GM12878 (cell line): ENCODE results near the gene SCRN3. TPM values are rescaled to one million over a fixed set of nuclear protein-coding genes. Genes with fewer than 3 reads are reported as not detected.

ENCODE experiments used
- BACH1 ChIP-seq: fragments of 450-650 bp; IDR thresholded peaks from 2 replicates; pipeline ENCODE4 v1.6.1; 2017; ENCODE audit warnings: mild to moderate bottlenecking, borderline replicate concordance
- CBX3 ChIP-seq: fragments of 200-600 bp; sonication (generic); IDR thresholded peaks from 2 replicates; pipeline ENCODE4 v1.6.1; 2016; ENCODE audit warnings: low read depth, borderline replicate concordance
- CBX5 ChIP-seq: sonication (generic); IDR thresholded peaks from 2 replicates; pipeline ENCODE4 v1.6.1; 2016; ENCODE audit warnings: low read depth, moderate library complexity, mild to moderate bottlenecking, inconsistent platforms
- CREM ChIP-seq: IDR thresholded peaks from 2 replicates; pipeline ENCODE4 v1.6.1; 2014; ENCODE audit warnings: antibody characterized with exemption, low read depth
- FOS ChIP-seq: IDR thresholded peaks from 3 replicates; pipeline ENCODE4 v1.6.1; 2011; ENCODE audit warnings: borderline replicate concordance; ENCODE audit not compliant: insufficient read length; ENCODE audit errors: extremely low read depth
- HDAC2 ChIP-seq: fragments of 200-600 bp; sonication (generic); IDR thresholded peaks from 2 replicates; pipeline ENCODE4 v1.6.1; 2017
- IRF4 ChIP-seq: IDR thresholded peaks from 2 replicates; pipeline ENCODE4 v1.6.1; 2011; ENCODE audit warnings: low read depth, low read length
- JUNB ChIP-seq: IDR thresholded peaks from 2 replicates; pipeline ENCODE4 v1.6.1; 2016; ENCODE audit warnings: antibody characterized with exemption, mild to moderate bottlenecking
- KLF5 ChIP-seq: fragments of 450-650 bp; IDR thresholded peaks from 2 replicates; pipeline ENCODE4 v1.6.1; 2014; ENCODE audit warnings: mild to moderate bottlenecking; ENCODE audit not compliant: partially characterized antibody
- MEF2A ChIP-seq: IDR thresholded peaks from 2 replicates; pipeline ENCODE4 v1.6.1; 2011; ENCODE audit warnings: low read depth, mild to moderate bottlenecking, low read length, moderate library complexity; ENCODE audit not compliant: insufficient read depth
- NBN ChIP-seq: fragments of 450-650 bp; IDR thresholded peaks from 2 replicates; pipeline ENCODE4 v1.6.1; 2016
- NRF1 ChIP-seq: conservative IDR thresholded peaks from 2 replicates; pipeline ENCODE4 v1.6.1; 2011; ENCODE audit warnings: mild to moderate bottlenecking, low read depth, low read length, improper control_type of control experiment
- PAX5 ChIP-seq: IDR thresholded peaks from 2 replicates; pipeline ENCODE4 v1.6.1; 2011; ENCODE audit warnings: low read depth, low read length, borderline replicate concordance
- POU2F2 ChIP-seq: IDR thresholded peaks from 3 replicates; pipeline ENCODE4 v1.6.1; 2011; ENCODE audit warnings: low read depth, mild to moderate bottlenecking, low read length, borderline replicate concordance
- RFX5 ChIP-seq: IDR thresholded peaks from 2 replicates; pipeline ENCODE4 v1.6.1; 2011; ENCODE audit warnings: low read depth, low read length, improper control_type of control experiment
- SMAD1 ChIP-seq: fragments of 450-650 bp; IDR thresholded peaks from 2 replicates; pipeline ENCODE4 v1.6.1; 2018; ENCODE audit warnings: mild to moderate bottlenecking, low read depth; ENCODE audit not compliant: partially characterized antibody
- SRF ChIP-seq, 2 experiments: IDR thresholded peaks; 2 replicates each; pipeline ENCODE4 v1.6.1; 2011; ENCODE audit warnings: low read depth in 2 of 2, low read length in 2 of 2, mild to moderate bottlenecking in 1 of 2, moderate library complexity in 1 of 2
- STAT1 ChIP-seq: fragments of 450-650 bp; conservative IDR thresholded peaks from 2 replicates; pipeline ENCODE4 v1.6.1; 2014; ENCODE audit warnings: antibody characterized with exemption, mild to moderate bottlenecking
- USF2 ChIP-seq: IDR thresholded peaks from 2 replicates; pipeline ENCODE4 v1.6.1; 2011; ENCODE audit warnings: low read depth, low read length, improper control_type of control experiment, borderline replicate concordance
- YBX1 ChIP-seq: fragments of 450-650 bp; IDR thresholded peaks from 2 replicates; pipeline ENCODE4 v1.6.1; 2016; ENCODE audit warnings: antibody characterized with exemption
- ZSCAN29 ChIP-seq: fragments of 450-650 bp; IDR thresholded peaks from 2 replicates; pipeline ENCODE4 v1.6.1; 2017; ENCODE audit warnings: mild to moderate bottlenecking, moderate library complexity
- polyA plus RNA-seq, 11 experiments: library from polyadenylated mRNA; depleted of rRNA in 4 of 11; unstranded in 6 of 11; stranded (reverse) in 5 of 11; fragments of >200 nt; fragmentation: Nextera tagmentation in 4 of 11; fragmentation: Illumina TruSeq in 1 of 11; extraction: Ambion mirVana in 4 of 11; extraction: Trizol in 1 of 11; gene quantifications; 1 replicate in 1 of 11; 2 replicates in 10 of 11; pipeline versions ENCODE4 v1.2.1 to v1.2.3, GENCODE V29; 2011 to 2016; ENCODE audit warnings: inconsistent platforms in 2 of 11, missing spikeins in 2 of 11, low read depth in 1 of 11
- total RNA-seq, 4 experiments: library from RNA; depleted of rRNA in 3 of 4; stranded (reverse); fragments of >200 nt in 3 of 4; fragmentation: Illumina TruSeq in 1 of 4; extraction: Trizol in 1 of 4; gene quantifications; 2 replicates each; pipeline versions ENCODE4 v1.2.1 to v1.2.3, GENCODE V29; 2013 to 2021
- TF ChIP-seq, protein P1 (sequence below): IDR thresholded peaks from 2 replicates; pipeline ENCODE4 v1.6.1; 2011; ENCODE audit warnings: low read depth, mild to moderate bottlenecking, low read length, moderate library complexity, borderline replicate concordance; ENCODE audit errors: extremely low read depth
- TF ChIP-seq, protein P2 (sequence below): fragments of 450-650 bp; formaldehyde crosslinking; IDR thresholded peaks from 2 replicates; pipeline ENCODE4 v1.4.0; 2022; ENCODE audit warnings: mild to moderate bottlenecking, moderate library complexity
- TF ChIP-seq, protein P3 (sequence below): fragments of 450-650 bp; IDR thresholded peaks from 2 replicates; pipeline ENCODE4 v1.6.1; 2017; ENCODE audit warnings: borderline replicate concordance
- TF ChIP-seq, protein P4 (sequence below): fragments of 150-350 bp; IDR thresholded peaks from 2 replicates; pipeline ENCODE4 v1.6.1; 2014; ENCODE audit warnings: mild to moderate bottlenecking, low read depth, low read length

Gene SCRN3
- total and polyA plus RNA-seq, 10 of the 15 experiments (the other 5 are each of a cell fraction or from before 2014, with no cell fraction given): 5.7 to 16.0 (median 13.0) TPM

DNA sequence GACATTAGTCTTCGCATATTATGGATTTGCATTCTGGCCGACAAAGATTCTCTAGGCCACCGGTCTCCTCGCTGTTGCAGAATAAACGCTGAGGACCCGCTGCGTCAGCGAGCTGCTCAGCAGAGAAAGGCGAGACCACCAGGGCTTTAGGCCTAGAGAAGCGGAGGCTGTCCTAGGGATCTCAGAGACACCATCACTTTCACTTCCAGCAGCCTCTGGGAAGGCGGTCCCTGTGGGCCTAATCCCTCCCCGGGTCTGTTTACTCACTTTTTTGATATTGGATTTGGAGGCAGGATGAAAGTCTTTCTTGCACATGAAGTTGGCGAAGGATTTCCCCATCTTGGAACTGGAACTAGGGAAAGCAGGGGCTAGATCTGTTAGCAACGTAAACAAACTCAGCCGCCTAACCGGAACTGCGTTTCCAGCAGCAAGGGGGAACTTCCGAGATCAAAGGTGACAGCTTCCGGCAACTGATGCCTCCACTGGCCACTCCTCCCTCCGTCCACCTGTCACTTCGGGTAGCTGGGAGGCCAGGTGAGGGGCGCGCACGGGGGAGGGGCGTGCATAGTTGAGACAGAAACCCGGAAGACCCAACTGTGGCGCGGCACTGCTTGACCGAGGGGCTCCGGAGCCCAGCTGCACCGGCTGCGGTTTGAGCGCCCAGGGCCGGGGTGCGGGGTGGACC lies at the start of gene SCRN3 (continued):
- TF ChIP-seq JUNB (no peak), STAT1 (no peak; the same call in 1 of the 2 replicates), BACH1 (no peak), ZSCAN29 (no peak), MEF2A (no peak), CBX3 (no peak), RFX5 (no peak), CREM (peak; percentile 85), NBN (peak; percentile 87), KLF5 (peak; percentile 79), YBX1 (no peak), HDAC2 (no peak), SMAD1 (no peak), POU2F2 (0 out of 3 replicates have a peak, but pooled peaks have one; percentile 8), CBX5 (peak; percentile 51; the same call in 1 of the 2 replicates), SRF (IDR thresholded peaks at IDR 0.05; ENCODE audit: low read depth in 2 of 2, low read length in 2 of 2) (peak in 1 of 2 experiments; percentile 14; a peak in 1 of 4 replicates), PAX5 (no peak), NRF1 (no peak), USF2 (no peak), FOS (no peak), IRF4 (peak; percentile 27; the same call in 1 of the 2 replicates)
- TF ChIP-seq, protein P1, sequence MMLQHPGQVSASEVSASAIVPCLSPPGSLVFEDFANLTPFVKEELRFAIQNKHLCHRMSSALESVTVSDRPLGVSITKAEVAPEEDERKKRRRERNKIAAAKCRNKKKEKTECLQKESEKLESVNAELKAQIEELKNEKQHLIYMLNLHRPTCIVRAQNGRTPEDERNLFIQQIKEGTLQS: no peak
- TF ChIP-seq, protein P2, sequence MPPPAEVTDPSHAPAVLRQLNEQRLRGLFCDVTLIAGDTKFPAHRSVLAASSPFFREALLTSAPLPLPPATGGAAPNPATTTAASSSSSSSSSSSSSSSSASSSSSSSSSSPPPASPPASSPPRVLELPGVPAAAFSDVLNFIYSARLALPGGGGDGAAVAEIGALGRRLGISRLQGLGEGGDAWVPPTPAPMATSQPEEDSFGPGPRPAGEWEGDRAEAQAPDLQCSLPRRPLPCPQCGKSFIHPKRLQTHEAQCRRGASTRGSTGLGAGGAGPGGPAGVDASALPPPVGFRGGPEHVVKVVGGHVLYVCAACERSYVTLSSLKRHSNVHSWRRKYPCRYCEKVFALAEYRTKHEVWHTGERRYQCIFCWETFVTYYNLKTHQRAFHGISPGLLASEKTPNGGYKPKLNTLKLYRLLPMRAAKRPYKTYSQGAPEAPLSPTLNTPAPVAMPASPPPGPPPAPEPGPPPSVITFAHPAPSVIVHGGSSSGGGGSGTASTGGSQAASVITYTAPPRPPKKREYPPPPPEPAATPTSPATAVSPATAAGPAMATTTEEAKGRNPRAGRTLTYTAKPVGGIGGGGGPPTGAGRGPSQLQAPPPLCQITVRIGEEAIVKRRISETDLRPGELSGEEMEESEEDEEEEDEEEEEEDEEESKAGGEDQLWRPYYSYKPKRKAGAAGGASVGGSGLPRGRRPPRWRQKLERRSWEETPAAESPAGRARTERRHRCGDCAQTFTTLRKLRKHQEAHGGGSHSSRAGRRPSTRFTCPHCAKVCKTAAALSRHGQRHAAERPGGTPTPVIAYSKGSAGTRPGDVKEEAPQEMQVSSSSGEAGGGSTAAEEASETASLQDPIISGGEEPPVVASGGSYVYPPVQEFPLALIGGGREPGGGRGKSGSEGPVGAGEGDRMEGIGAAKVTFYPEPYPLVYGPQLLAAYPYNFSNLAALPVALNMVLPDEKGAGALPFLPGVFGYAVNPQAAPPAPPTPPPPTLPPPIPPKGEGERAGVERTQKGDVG (CRISPR knock-in tag): no peak
- TF ChIP-seq, protein P3, sequence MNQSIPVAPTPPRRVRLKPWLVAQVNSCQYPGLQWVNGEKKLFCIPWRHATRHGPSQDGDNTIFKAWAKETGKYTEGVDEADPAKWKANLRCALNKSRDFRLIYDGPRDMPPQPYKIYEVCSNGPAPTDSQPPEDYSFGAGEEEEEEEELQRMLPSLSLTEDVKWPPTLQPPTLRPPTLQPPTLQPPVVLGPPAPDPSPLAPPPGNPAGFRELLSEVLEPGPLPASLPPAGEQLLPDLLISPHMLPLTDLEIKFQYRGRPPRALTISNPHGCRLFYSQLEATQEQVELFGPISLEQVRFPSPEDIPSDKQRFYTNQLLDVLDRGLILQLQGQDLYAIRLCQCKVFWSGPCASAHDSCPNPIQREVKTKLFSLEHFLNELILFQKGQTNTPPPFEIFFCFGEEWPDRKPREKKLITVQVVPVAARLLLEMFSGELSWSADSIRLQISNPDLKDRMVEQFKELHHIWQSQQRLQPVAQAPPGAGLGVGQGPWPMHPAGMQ: no peak
- TF ChIP-seq, protein P4, sequence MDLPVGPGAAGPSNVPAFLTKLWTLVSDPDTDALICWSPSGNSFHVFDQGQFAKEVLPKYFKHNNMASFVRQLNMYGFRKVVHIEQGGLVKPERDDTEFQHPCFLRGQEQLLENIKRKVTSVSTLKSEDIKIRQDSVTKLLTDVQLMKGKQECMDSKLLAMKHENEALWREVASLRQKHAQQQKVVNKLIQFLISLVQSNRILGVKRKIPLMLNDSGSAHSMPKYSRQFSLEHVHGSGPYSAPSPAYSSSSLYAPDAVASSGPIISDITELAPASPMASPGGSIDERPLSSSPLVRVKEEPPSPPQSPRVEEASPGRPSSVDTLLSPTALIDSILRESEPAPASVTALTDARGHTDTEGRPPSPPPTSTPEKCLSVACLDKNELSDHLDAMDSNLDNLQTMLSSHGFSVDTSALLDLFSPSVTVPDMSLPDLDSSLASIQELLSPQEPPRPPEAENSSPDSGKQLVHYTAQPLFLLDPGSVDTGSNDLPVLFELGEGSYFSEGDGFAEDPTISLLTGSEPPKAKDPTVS: no peak
